Colon (tissue), 2 donors: ENCODE data around the gene PCSK4.

Experiments used
- FAIRE-seq: peaks from 2 replicates; lab custom pipeline; 2012; peaks lifted over from hg19 to GRCh38; lab: Jason Lieb, UNC
- donor health status: control.
- donor health status: control.

PCSK4 gene

DNA sequence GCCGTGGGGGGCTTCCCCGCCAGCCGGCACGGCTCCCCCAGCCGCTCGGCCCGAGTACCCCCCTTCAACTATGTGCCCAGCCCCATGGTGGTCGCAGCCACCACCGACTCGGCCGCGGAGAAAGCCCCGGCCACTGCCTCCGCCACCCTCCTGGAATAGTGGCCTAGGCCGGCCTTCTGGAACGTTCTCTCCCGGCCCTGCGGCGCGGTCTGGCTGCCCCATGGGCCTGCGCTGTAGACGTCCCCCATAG lies 20.2 kb downstream of the PCSK4 start:
- no peak for FAIRE-seq

DNA sequence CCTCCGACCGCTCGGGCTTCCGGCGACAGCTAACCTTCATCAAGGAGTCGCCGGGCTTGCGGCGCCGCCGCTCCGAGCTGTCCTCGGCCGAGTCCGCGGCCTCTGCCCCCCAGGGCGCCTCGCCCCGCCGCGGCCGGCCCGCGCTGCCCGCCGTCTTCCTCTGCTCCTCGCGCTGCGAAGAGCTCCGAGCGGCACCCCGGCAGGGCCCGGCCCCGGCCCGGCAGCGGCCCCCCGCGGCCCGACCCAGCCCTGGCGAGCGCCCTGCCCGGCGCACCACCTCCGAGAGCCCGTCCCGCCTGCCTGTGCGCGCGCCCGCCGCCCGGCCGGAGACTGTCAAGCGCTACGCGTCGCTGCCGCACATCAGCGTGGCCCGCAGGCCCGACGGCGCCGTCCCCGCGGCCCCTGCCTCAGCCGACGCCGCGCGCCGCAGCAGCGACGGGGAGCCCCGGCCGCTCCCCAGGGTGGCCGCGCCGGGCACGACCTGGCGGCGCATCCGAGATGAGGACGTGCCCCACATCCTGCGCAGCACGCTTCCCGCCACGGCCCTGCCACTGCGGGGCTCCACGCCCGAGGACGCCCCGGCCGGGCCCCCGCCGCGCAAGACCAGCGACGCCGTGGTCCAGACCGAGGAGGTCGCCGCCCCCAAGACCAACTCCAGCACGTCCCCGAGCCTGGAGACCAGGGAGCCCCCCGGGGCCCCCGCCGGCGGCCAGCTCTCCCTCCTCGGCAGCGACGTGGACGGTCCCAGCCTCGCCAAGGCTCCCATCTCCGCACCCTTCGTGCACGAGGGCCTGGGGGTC lies 20.7 kb downstream of the PCSK4 start:
- no peak for FAIRE-seq

GRCh38 chr19:1468821-1469254 lies 21.3 kb downstream of the PCSK4 start:
- no peak for FAIRE-seq

GRCh38 chr19:1468274-1468820 lies 21.8 kb downstream of the PCSK4 start:
- no peak for FAIRE-seq

GRCh38 chr19:1467490-1468273 lies 22.5 kb downstream of the PCSK4 start:
- no peak for FAIRE-seq

- no peak for FAIRE-seq
These were observed 23.0 kb downstream of the PCSK4 start for GRCh38 chr19:1467215-1467489.

- FAIRE-seq, result no peak
These were observed 23.5 kb downstream of the PCSK4 start for GRCh38 chr19:1466461-1467214.

- no peak for FAIRE-seq
These were observed 24.1 kb downstream of the PCSK4 start for GRCh38 chr19:1466018-1466460.

DNA sequence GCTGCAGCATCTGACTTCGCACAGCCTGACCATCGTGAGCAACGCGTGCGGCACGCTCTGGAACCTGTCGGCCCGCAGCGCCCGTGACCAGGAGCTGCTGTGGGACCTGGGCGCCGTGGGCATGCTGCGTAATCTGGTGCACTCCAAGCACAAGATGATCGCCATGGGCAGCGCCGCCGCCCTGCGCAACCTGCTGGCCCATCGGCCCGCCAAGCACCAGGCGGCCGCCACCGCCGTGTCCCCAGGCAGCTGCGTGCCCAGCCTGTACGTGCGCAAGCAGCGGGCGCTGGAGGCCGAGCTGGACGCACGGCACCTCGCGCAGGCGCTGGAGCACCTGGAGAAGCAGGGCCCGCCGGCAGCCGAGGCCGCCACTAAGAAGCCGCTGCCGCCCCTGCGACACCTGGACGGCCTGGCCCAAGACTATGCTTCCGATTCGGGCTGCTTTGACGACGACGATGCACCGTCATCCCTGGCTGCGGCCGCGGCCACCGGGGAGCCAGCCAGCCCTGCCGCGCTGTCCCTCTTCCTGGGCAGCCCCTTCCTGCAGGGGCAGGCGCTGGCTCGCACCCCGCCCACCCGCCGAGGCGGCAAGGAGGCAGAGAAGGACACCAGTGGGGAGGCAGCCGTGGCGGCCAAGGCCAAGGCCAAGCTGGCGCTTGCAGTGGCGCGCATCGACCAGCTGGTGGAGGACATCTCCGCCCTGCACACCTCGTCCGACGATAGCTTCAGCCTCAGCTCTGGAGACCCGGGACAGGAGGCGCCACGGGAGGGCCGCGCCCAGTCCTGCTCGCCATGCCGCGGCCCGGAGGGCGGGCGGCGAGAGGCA lies 24.7 kb downstream of the PCSK4 start:
- FAIRE-seq, result no peak

DNA sequence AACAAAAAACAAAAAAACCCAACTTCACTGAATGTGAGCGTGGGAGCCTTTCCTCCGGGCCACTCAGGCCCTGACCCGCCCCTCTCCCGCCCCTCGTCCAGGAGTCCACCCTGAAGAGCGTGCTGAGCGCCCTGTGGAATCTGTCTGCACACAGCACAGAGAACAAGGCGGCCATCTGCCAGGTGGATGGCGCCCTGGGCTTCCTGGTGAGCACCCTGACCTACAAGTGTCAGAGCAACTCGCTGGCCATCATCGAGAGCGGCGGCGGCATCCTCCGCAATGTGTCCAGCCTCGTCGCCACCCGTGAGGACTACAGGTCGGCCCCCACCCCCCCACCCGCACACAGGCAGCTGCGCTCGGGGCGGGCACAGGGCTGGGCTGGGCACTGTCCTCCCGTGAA lies 28.3 kb downstream of the PCSK4 start:
- FAIRE-seq, result no peak

- FAIRE-seq, result no peak
These were observed 29.8 kb downstream of the PCSK4 start for GRCh38 chr19:1460033-1460995.

DNA sequence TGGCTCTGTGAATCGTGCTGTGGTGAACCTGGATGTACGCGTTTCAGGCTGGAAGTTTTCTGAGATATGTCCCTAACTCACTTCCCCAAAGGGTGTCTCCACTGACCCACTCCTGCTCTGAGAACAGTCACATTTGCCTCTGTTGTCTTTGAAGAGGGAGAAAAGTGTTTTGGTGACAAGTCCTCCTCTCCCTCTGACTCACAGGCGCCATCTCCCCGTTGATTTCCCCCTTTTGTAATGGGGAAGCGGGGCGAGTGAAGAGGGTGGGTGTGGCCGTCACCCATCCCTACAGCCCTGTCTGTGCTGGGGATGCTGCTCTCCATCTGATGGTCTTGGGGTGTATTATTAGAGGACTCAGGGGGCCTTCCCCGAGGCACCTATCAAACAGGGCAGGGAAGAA lies 30.7 kb downstream of the PCSK4 start:
- FAIRE-seq, result no peak

- no peak for FAIRE-seq
These were observed 32.3 kb downstream of the PCSK4 start for GRCh38 chr19:1457892-1458291.

- no peak for FAIRE-seq
These were observed 33.0 kb downstream of the PCSK4 start for GRCh38 chr19:1457031-1457739.

- FAIRE-seq, result no peak
These were observed 33.8 kb downstream of the PCSK4 start for GRCh38 chr19:1456121-1456900.

- FAIRE-seq, result no peak
These were observed 34.6 kb downstream of the PCSK4 start for GRCh38 chr19:1455336-1456120.

DNA sequence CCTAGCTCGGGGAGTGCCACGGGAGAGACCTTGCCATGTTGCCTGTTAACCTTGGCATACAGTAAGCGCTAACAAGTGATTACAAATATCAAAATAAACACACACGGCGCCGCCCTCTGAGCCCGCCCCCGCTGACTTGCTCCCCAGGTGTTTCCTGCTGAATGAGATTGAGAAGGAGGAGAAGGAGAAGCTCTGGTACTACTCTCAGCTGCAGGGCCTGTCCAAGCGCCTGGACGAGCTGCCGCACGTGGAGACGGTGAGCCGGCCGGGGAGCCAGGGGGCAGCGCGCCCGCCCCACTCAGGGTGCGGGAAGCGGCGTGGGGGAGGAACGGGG lies 35.2 kb downstream of the PCSK4 start:
- no peak for FAIRE-seq

GRCh38 chr19:1453525-1454364 lies 36.4 kb downstream of the PCSK4 start:
- FAIRE-seq, result no peak
